ENCODE measurements around the gene NPHP4.

Gene NPHP4

GRCh38 chr1:5992026-5992813 is at the start of gene NPHP4:
NPHP4 (minus strand) TSS chr1:5992425; CDS start chr1:5986289, 6,136 bp downstream.
- peak; percentile 100 for DNase-seq (ENCODE audit: low spot score)

GRCh38 chr1:6041432-6042062 is 49.3 kb upstream of the NPHP4 start:
- peak; percentile 63 for DNase-seq (ENCODE audit: low spot score)

GRCh38 chr1:6040861-6041415 is 48.7 kb upstream of the NPHP4 start:
- DNase-seq (ENCODE audit: low spot score), result no peak

- DNase-seq (ENCODE audit: low spot score), result no peak
These were observed 48.2 kb upstream of the NPHP4 start for GRCh38 chr1:6040444-6040843.

GRCh38 chr1:6039031-6039430 is 46.8 kb upstream of the NPHP4 start:
- DNase-seq (ENCODE audit: low spot score), result no peak

- DNase-seq (ENCODE audit: low spot score), result no peak
These were observed 46.4 kb upstream of the NPHP4 start for GRCh38 chr1:6038603-6039002.

GRCh38 chr1:6037338-6037762 is 45.1 kb upstream of the NPHP4 start:
- peak; percentile 84 for DNase-seq (ENCODE audit: low spot score)

- no peak for DNase-seq (ENCODE audit: low spot score)
These were observed 43.5 kb upstream of the NPHP4 start for GRCh38 chr1:6035719-6036118.

GRCh38 chr1:6035303-6035702 is 43.1 kb upstream of the NPHP4 start:
- no peak for DNase-seq (ENCODE audit: low spot score)

- no peak for DNase-seq (ENCODE audit: low spot score)
These were observed 42.5 kb upstream of the NPHP4 start for GRCh38 chr1:6034750-6035096.

GRCh38 chr1:6033986-6034749 is 41.9 kb upstream of the NPHP4 start:
- DNase-seq (ENCODE audit: low spot score), result peak; percentile 57

- no peak for DNase-seq (ENCODE audit: low spot score)
These were observed 40.9 kb upstream of the NPHP4 start for GRCh38 chr1:6033124-6033523.

GRCh38 chr1:6030547-6031261 is 38.5 kb upstream of the NPHP4 start:
- DNase-seq (ENCODE audit: low spot score), result no peak

GRCh38 chr1:6030132-6030531 is 37.9 kb upstream of the NPHP4 start:
- no peak for DNase-seq (ENCODE audit: low spot score)

- no peak for DNase-seq (ENCODE audit: low spot score)
These were observed 37.1 kb upstream of the NPHP4 start for GRCh38 chr1:6029351-6029750.

- no peak for DNase-seq (ENCODE audit: low spot score)
These were observed 36.0 kb upstream of the NPHP4 start for GRCh38 chr1:6028042-6028850.

GRCh38 chr1:6027591-6027990 is 35.4 kb upstream of the NPHP4 start:
- DNase-seq (ENCODE audit: low spot score), result no peak

- DNase-seq (ENCODE audit: low spot score), result peak; percentile 63
These were observed 34.0 kb upstream of the NPHP4 start for GRCh38 chr1:6026095-6026809.

- DNase-seq (ENCODE audit: low spot score), result peak; percentile 51
These were observed 33.3 kb upstream of the NPHP4 start for GRCh38 chr1:6025269-6026094.

- DNase-seq (ENCODE audit: low spot score), result no peak
These were observed 32.2 kb upstream of the NPHP4 start for GRCh38 chr1:6024376-6024775.
